OCI-M2 (cell line): ENCODE data around the gene CFAP126.
"Not testable (repeated sequence)": the region's sequence is repeated elsewhere in the genome, so short reads cannot be mapped to it uniquely, and the experiment has no call there.

Source experiments
- DNase-seq: peaks from one replicate; lab custom pipeline; 2025; ENCODE audit not compliant: unreplicated experiment; lab: John Stamatoyannopoulos, UW

CFAP126 gene, protein sequence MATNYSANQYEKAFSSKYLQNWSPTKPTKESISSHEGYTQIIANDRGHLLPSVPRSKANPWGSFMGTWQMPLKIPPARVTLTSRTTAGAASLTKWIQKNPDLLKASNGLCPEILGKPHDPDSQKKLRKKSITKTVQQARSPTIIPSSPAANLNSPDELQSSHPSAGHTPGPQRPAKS

DNA sequence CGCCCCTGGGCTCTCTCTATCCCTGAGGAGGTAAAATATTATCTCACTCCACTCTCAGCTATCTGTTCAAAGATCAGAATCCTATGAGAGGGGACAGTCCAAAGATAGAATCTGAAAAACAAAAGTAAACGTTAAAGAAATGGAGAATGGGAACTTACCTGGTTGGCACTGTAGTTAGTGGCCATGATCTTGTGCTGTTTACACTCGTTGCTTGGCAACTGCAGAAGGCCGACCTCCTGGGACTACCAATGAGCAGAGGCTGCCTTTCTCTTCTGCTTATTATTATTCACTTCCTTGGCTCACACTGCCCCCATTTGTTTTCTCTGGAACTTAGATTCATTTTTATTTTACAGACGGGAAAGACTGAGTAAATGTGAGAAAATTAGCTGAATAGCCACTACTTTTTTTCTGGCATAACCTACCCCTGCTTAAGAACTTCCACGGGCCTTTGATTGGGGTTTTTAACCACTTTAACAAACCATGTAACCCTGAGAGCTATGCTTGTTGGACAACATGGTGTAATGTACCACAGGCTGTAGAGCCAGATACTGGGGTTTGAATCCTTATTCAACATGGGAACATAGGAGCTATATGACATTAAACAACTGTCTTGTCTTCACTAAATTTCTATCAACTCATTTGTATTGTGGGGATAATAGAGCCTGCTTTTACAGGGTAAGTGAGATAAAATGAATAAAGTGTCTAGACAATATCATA lies at the start of gene CFAP126:
CFAP126 (minus strand) TSS at position 193 of the 717 bp plus-strand sequence; CDS start at position 185, 8 bp downstream.
- DNase-seq: no peak

DNA sequence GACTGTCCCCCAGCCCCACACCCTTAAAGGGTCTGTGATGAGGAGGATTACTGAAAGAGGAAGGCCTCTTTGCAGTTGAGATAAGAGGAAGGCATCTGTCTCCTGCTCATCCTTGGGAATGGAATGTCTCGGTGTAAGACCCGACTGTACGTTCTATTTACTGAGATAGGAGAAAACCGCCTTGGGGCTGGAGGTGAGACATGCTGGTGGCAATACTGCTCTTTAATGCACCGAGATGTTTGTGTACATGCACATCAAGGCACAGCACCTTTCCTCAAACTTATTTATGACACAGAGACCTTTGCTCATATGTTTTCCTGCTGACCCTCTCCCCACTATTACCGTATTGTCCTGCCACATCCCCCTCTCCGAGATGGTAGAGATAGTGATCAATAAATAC lies 45.4 kb upstream of the CFAP126 start:
- DNase-seq: not testable (repeated sequence)

DNA sequence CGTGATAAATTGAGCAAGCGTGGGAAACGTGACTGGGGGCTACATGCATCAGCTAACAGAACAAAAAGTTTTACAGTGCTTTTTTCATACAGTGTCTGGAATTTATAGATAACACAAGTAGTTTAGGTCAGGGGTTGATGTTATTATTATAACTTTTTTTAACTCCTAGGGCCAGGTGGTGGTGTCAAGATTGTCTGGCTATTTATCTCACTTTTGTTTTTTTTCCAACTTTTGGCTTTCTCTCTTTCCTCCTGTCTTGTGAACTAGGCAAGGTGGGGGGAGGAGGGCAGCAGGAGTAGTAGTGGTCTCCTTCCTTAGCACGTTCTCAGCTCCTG lies 42.9 kb upstream of the CFAP126 start:
- peak; percentile 35 for DNase-seq

DNA sequence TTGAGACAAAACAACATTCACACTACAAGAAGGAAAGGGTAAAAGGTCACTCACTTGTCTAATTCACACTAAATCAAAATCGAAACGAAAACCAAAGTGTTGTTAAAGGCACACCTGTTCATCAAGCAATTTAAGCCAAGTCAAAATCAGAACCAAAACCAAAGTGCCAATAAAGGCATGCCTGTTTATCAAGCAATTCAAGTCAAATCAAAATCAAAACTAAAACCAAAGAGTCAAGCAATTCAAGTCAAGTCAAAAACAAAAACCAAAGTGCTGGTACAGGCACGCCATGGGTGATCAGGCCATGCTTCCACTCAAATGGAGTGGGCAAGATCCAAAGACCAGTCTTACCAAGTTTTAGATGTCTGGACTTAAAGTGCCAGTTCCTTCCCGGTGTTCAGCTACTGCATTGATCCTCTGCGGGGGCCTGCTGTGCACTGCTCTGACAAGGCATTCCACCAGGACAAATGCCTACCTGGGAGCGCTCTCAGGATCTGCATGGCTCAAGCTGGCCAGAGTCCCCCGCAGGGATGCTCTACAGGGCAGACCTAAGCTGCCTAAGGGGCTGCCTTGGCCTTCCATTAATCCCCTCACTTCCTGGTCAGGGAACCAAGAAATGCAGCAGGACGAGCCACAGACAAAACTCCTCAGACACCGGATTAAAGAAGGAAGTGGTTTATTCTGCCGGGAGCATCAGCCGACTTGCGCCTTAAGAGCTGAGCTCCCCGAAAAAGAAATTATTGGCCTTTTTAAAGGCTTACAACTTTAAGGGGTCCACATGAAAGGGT lies 42.4 kb upstream of the CFAP126 start:
- not testable (repeated sequence) for DNase-seq

DNA sequence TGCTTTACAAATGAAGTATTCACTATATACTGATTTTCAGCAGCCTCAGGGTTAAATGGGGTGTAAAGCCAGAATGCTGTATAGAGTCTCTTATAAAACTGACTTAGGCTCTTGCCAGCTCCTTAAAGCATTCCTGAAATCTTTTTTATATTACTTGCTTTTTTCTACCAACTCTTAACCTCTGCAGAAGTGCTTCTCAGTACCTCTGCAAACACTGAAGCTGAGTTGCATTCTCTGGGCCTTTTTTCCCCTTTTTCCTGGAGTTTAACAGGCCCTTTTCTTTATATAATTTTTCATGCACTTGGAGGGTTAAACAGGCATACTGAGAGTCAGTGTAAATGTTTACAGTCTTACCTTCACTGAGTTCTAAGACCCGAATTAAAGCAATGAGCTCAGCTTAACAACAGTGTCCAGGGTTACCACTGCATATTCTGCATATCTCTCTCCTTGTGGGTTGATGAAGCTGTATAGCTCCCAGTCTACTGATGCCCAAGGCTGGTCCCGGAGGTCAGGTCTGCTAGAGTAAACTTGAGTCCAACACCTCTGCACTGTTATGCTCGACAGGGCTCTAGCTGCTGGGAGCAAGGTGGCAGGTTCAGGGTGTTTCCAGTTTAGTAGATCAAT lies 40.9 kb upstream of the CFAP126 start:
- DNase-seq: no peak

DNA sequence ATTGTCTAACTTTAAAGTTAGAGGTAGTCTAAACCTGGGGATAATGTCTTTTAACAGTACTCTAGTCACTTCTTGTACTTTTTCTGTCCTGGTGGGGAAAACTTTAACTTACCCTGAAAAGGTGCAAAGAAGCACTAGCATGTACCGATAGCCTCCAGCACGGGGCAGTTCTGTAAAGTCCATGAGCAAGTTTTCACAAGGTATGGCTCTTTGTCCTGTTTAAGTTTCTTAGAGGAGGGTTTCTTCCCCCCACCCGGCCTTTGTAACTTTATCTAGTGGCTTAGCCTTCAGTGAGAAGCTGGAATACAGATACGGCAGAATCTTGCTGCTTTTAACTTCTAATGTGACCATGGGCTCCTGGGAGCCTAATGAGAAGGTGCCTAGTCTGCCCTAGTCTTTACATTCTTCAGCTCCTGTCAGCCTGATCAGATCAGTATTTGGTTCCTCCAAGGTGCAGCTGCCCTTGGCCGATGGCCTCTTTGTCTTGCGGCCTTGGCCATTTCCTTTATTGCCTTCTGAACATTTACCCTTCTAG lies 39.8 kb upstream of the CFAP126 start:
- no peak for DNase-seq

DNA sequence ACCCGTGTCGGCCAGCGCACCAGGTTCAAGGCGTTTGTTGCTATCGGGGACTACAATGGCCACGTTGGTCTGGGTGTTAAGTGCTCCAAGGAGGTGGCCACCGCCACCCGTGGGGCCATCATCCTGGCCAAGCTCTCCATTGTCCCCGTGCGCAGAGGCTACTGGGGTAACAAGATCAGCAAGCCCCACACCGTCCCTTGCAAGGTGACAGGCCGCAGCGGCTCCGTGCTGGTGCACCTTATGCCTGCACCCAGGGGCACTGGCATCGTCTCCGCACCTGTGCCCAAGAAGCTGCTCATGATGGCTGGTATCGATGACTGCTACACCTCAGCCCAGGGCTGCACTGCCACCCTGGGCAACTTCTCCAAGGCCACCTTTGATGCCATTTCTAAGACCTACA lies 38.9 kb upstream of the CFAP126 start:
- DNase-seq: not testable (repeated sequence)

DNA sequence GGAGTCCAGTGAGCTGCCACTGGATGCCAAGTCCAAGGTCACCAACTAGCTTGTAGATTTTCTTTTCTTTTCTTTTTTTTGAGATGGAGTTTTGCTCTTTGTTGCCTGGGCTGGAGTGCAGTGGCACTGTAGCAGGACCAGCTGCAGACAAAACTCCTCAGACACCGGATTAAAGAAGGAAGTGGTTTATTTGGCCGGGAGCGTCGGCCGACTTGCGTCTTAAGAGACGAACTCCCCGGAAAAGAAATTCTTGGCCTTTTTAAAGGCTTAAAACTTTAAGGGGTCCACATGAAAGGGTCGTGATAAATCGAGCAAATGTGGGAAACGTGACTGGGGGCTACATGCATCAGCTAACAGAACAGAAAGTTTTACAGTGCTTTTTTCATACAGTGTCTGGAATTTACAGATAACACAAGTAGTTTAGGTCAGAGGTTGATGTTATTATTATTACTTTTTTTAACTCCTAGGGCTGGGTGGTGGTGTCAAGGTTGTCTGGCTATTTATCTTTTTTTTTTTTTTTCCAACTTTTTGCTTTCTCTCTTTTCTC lies 36.4 kb upstream of the CFAP126 start:
- DNase-seq: no peak

DNA sequence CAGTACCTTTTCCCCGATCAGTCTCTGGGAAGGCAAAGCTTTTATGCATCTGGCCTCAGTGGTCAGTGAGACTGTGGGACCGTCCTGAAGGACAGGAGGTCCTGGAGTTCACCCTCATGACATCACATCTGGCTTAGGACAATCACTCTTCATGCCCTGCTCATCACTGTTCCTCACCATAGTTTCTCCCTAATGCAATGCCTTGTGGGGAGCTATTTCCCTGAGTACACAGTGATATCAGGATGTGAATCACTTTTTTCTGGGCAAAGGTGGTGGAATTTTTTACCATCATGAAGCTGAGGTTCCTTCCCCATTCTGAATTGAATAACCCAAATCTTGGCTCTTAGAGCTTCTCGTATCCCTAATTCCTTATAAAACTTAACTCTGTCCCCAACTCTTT lies 34.8 kb upstream of the CFAP126 start:
- no peak for DNase-seq

DNA sequence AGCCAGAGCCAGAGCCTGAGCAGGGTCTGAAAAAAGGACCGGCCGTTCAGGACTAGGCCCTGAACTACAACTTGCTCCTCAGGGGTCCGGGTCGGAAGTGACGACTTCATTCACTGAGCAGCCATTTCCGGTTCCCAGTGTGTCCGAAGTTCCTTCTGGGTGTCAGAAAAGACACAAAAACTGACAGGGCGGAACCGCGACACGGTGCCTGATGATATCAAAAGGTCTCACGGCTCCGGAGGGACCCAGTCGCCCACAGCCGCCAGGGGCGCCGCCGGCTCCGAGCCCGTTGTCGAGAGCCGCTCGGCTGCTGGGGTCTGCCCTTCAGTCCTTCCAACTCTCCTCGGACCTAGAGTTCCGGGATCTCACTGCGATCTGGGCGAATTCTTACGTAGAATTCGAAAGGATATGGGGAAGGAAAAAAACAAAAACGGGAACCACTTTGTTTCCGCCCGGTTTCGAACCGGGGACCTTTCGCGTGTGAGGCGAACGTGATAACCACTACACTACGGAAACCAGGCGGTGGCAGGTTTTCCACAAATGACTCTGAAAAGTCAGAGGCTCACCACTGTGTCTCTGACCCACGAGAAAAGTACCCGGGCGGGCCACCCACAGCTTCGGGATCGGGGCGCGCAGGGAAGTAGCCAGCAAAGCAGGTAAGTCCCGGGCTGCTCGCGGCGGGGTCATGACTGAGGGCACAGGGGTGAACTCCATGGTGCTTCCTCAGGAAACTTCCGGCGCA lies 31.8 kb upstream of the CFAP126 start:
- DNase-seq: peak; percentile 77

DNA sequence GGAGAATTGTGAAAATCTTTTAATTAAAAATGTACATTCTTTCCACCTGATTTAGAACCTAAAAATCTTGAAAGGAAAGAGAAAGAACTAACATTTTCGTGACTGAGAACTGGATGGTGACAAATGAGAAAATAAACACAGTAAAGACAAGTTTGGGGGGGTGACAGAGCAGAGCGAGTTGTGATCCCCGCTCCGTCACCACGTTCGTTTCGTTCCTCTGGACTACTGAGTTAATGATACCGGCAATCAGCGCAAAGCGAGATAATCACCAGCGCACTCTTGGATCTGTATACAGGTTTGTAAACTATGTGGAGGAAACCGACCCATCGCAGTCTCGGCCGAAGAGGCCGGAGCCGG lies 31.2 kb upstream of the CFAP126 start:
- no peak for DNase-seq

DNA sequence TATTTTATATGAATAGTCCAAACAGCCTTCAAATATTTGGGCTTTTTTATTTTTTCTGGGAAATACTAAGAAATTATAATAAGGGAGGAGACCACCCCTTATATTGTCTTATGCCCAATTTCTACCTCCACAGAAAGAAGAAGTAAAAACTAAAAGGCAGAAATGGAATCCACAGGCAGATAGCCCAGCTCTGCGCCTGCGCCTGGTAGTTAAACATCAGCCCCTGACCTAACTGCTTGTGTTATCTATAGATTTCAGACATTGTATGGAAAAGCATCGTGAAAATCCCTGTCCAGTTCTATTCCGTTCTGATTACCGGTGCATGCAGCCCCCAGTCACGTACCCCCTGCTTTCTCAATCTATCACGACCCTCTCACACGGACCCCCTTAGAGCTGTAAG lies 29.4 kb upstream of the CFAP126 start:
- not testable (repeated sequence) for DNase-seq

DNA sequence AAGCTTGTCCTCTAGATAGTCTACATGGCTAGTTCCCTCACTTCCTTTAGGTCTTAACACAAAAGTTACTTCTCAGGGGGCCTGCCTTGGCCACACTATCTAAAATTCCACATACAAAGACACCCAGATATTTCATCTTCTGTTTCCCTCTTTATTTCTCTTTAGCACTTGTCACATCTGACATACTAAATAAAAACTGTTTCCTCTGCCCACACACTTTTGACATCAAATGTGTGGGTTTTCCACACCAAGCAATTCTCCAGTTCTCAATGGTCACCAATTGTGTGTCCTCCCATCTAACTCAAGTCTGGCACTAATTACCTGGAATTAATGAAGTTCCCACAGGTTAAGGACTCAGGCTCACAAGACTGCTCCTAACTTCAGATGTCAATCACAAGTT lies 25.5 kb upstream of the CFAP126 start:
- DNase-seq: no peak

DNA sequence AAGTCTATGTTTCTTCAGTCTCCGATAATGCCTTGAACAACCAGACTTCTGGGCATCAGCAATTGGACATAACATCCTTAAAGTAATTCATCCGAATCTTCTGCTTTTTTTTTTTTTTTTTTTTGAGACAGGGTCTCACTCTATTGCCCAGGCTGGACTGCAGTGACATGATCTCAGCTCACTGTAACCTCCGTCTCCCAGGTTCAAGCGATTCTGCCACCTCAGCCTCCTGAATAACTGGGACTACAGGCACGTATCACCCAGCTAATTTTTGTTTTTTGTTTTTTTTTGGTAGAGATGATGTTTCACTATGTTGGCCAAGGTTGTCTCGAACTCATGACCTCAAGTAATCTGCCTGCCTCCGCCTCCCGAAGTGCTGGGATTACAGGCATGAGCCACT lies 23.9 kb upstream of the CFAP126 start:
- no peak for DNase-seq

DNA sequence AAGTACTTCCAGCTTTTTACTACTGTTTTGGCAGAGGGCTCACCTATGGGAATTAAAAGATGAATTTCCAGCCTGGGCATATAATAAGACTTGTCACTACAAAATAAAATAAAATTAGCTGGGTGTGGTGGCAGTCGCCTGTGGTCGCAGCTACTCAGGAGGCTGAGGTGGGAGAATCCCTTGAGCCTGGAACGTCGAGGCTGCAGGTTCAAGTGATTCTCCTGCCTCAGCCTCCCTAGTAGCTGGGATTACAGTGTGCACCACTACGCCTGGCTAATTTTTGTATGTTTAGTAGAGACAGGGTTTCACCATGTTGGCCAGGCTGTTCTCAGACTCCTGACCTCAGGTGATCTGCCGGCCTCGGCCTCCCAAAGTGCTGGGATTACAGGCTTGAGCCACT lies 23.5 kb upstream of the CFAP126 start:
- DNase-seq: not testable (repeated sequence)

DNA sequence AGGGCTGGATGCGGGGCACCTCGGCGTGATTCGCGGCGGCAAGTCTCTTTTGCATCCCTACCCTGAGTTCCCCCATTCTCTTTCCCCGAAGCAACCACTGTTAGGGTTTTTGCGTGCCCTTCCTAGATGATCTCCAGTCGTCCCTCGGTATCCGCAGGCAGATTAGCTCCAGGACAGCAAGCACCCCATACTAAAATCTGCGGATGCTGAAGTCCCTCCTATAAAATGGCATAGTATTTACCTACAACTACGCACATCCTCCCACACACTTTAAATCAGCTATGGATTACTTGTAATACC lies 22.8 kb upstream of the CFAP126 start:
- DNase-seq: no peak

DNA sequence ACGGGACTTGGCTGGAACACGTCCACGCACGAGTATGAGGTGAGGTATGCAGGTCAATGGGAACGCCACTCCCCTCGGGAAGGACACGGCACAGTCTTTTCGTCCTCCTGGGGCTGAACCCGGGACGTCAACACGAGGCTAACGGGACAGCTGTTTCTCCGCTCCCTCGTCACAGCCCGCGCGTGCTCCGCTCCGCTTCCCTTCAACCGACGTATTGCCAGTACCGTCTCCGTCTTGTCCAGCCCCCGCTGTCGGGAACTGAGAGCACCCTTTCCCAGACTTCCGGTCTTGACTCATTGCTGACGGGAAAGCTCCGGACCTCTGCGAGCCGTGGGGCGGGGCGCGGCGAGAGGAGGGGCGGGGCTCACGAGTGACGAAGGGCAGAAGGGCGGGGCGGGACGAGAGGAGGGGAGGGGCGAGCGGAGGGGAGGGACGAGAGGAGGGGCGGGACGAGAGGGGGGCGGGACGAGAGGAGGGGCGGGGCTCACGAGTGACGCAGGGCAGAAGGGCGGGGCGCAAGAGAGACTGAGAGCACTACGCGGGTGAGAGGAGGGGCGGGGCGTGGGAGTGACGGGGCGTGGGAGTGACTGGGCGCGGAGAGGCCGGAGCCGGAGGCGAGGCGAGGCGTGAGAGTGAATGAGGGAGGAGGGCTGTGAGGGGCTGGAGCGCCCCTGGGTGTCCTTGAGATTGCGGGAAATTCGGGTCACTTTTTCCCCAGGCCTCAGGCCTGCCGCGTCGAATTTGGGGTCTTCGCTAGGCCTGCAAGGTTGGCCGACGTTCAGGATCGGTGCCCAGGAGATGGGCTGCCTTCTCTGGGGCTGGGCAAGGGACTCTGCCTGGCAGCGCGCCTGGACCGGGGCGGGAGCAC lies 22.2 kb upstream of the CFAP126 start:
- DNase-seq: peak; percentile 62

DNA sequence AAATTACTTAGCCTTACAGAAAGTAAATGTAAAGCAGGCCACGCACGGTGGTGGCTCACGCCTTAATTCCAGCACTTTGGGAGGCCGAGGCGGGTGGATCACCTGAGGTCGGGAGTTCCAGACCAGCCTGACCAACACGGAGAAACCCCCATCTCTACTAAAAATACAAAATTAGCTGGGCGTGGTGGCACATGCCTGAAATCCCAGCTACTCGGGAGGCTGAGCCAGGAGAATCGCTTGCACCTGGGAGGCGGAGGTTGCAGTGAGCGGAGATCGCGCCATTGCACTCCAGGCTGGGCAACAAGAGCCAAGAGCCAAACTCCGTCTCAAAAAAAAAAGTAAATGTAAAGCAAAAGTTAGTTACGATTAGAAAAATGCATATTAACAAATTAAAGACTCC lies 21.5 kb upstream of the CFAP126 start:
- not testable (repeated sequence) for DNase-seq

DNA sequence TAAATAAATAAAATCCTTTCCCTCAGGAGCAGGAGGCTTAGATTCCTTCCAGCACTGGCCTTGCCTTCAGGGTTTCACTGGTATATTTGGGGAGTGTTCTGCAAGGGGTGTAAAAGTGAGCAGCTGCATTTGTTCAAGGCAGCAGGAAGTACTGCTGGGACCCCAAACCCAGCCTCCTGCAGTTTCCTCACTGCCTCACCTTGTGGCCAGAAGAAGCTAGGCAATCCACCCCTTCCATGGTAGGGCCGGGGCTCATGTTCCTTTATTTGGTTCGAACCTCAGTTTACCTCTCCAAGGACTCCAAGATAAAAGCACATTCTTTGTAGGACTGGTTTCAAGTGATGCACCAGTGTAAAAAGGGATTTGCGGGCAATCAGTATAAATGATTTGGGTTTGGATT lies 21.0 kb upstream of the CFAP126 start:
- no peak for DNase-seq
